ENCODE data around the gene ZNF618. TPM values are rescaled to one million over a fixed set of nuclear protein-coding genes. Genes with fewer than 3 reads are reported as not detected.

Gene ZNF618
- total RNA-seq, 2 experiments from 2014 or later, result 0.27 to 0.70 TPM

- Mint-ChIP-seq H3K27ac (no peak overlapping the region), H3K36me3 (no peaks in the 10 kb centered on the region), H3K4me3 (no peak overlapping the region), H3K9me3 (no peaks in the 10 kb centered on the region), H3K27me3 (no peaks in the 10 kb centered on the region), H3K4me1 (no peaks in the 10 kb centered on the region)
- no peak for DNase-seq
These were observed 177.3 kb downstream of the ZNF618 start for GRCh38 chr9:114053246-114054005.

DNA sequence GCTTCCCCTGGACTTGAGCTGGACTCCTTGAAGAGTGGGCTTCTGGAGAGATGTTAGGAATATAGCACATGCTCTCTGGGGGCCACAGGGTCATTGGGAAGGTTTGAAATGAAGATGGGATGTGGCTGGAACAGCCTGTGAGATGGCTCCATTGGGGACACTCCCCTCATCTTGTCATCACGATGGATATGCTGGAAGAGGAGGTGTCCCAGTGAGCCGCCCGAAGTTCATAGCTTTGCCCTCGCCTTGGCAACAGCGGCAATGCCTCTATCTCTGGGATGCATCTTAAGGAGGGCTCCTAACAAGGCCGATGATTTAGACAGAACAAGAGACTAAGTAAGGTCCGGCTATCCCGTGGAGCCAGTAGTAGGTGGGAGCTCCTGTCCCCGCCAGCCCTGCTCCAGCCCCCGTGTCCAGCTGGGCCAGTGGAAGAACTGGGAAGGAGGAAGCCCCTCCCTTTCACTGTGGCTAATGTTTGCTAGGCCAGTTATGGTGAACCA lies 178.1 kb downstream of the ZNF618 start:
- H3K36me3 Mint-ChIP-seq, result no peaks in the 10 kb centered on the region
- no peak overlapping the region for H3K4me3 Mint-ChIP-seq
- no peaks in the 10 kb centered on the region for H3K27me3 Mint-ChIP-seq
- no peak overlapping the region for H3K27ac Mint-ChIP-seq
- H3K9me3 Mint-ChIP-seq, result no peaks in the 10 kb centered on the region
- DNase-seq, result no peak
- no peaks in the 10 kb centered on the region for H3K4me1 Mint-ChIP-seq

DNA sequence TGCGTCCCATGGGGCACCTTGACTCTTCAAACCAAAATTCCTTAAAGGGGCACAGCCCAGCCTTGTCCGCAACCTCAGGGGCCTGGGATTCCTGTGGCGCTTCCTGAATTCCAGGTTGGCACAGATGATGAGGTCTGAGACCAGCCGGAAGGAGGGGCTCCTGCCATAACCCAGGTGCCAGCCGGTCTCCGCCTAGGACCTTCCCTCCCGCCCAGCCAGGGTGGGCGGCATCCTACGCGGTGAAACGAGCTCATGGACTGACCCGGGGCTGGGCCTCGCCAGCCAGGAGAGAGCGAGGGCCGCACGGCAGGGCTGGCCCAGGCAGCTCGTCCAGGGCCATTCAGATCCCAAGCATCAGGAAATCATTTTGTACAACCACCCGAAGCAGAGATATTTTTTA lies 179.0 kb downstream of the ZNF618 start:
- Mint-ChIP-seq H3K9me3 (no peaks in the 10 kb centered on the region), H3K27me3 (no peaks in the 10 kb centered on the region), H3K4me1 (no peaks in the 10 kb centered on the region), H3K36me3 (no peaks in the 10 kb centered on the region), H3K4me3 (no peak overlapping the region), H3K27ac (no peak overlapping the region)
- DNase-seq, result no peak

DNA sequence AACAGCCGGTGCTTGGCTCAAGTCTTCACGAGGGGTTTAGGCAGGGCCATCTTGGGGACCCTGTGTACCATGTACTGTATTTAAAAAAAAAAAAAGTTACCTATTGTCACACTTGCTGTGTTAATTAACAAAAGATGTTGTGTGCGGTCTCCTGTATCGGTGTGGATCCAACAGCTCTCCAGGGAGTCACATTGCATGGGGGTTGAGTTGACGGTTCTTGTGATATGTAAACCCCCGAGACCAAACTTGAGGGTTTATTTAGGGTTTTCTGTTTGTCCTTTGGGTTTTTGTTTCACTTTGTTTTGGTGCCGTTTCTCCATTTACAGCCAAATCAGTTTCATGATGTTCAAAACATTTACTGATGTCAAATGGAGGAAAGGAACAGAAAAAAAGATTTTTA lies 179.8 kb downstream of the ZNF618 start:
- H3K4me3 Mint-ChIP-seq, result no peak overlapping the region
- H3K4me1 Mint-ChIP-seq, result no peaks in the 10 kb centered on the region
- no peak for DNase-seq
- H3K9me3 Mint-ChIP-seq, result no peaks in the 10 kb centered on the region
- no peaks in the 10 kb centered on the region for H3K36me3 Mint-ChIP-seq
- no peak overlapping the region for H3K27ac Mint-ChIP-seq
- H3K27me3 Mint-ChIP-seq, result no peaks in the 10 kb centered on the region

GRCh38 chr9:114056527-114056926 lies 180.4 kb downstream of the ZNF618 start:
- no peak overlapping the region for H3K27ac Mint-ChIP-seq
- H3K9me3 Mint-ChIP-seq, result no peaks in the 10 kb centered on the region
- no peak for DNase-seq
- H3K4me1 Mint-ChIP-seq, result no peaks in the 10 kb centered on the region
- H3K36me3 Mint-ChIP-seq, result no peaks in the 10 kb centered on the region
- no peak overlapping the region for H3K4me3 Mint-ChIP-seq
- H3K27me3 Mint-ChIP-seq, result peaks cover under 1% of the 10 kb centered on the region

- Mint-ChIP-seq H3K4me1 (no peaks in the 10 kb centered on the region), H3K27me3 (peaks cover 8% of the 10 kb centered on the region), H3K36me3 (no peaks in the 10 kb centered on the region), H3K27ac (no peak overlapping the region), H3K4me3 (no peak overlapping the region), H3K9me3 (no peaks in the 10 kb centered on the region)
- DNase-seq, result no peak
These were observed 181.2 kb downstream of the ZNF618 start for GRCh38 chr9:114057161-114057885.

DNA sequence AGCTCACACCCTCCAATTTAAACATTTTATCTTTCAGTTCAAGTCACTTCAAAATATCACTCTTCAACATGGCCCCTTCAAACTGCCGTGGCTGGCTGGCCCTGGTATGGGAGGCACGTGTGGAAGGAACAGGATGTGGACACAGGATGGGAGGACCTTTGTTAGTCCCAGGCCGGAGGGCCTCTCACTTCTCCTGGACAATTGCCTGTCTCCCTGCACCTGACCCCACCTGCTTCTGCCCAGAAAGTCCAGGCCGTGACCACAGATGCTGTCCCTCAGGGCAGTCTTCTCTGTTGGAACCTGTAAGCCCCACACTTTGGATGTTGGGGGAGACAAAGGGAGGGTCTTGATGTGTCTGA lies 182.6 kb downstream of the ZNF618 start:
- H3K36me3 Mint-ChIP-seq, result no peaks in the 10 kb centered on the region
- H3K27ac Mint-ChIP-seq, result no peak overlapping the region
- DNase-seq, result no peak
- H3K9me3 Mint-ChIP-seq, result no peaks in the 10 kb centered on the region
- peaks cover 17% of the 10 kb centered on the region for H3K27me3 Mint-ChIP-seq
- no peak overlapping the region for H3K4me3 Mint-ChIP-seq
- no peaks in the 10 kb centered on the region for H3K4me1 Mint-ChIP-seq

GRCh38 chr9:114059047-114059803 lies 183.1 kb downstream of the ZNF618 start:
- Mint-ChIP-seq H3K4me3 (no peak overlapping the region), H3K27me3 (peaks cover 18% of the 10 kb centered on the region), H3K4me1 (no peaks in the 10 kb centered on the region), H3K36me3 (no peaks in the 10 kb centered on the region), H3K27ac (no peak overlapping the region), H3K9me3 (no peaks in the 10 kb centered on the region)
- no peak for DNase-seq

DNA sequence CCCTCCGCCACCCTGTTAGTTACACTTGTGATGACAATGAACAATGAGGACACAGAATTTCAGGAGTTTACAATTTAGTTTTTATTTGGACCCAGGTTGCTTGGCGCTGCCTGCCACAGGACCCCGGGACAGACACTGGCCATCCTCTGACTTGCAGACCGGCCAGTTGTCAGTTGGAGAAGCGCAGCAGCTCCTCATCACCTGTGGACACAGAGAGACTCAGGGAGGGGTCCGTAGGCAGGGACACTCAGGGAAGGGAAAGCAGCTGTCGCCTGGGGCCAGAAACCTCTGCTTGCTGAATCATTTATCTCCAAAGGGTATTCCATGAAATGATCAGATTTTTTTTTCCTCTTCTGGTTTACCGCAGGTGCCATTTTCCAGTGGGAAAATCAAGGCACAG lies 184.0 kb downstream of the ZNF618 start:
- Mint-ChIP-seq H3K9me3 (no peaks in the 10 kb centered on the region), H3K4me1 (no peaks in the 10 kb centered on the region), H3K36me3 (no peaks in the 10 kb centered on the region), H3K27me3 (peaks cover 18% of the 10 kb centered on the region), H3K4me3 (no peak overlapping the region), H3K27ac (no peak overlapping the region)
- no peak for DNase-seq

DNA sequence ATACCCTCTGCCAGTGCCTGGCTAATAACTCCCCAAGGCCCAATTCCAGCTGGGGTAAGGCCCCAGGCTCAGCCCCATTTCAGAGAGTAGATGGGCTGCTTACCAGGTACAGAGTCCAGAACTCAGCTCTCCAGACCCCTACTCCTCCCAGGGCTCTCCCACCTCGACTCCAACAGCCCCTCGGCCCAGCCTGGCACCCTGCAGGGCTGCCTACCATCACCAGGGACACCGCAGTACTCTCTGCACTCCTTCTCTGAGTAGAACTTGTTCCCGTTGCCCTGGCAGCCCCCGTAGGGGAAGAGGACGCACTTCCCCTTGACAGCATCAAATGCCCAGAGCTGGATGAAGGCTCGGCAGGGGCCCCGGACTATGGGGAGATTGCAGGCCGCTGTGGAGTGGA lies 184.6 kb downstream of the ZNF618 start:
- DNase-seq, result no peak
- Mint-ChIP-seq H3K4me1 (no peaks in the 10 kb centered on the region), H3K27me3 (peaks cover 18% of the 10 kb centered on the region), H3K27ac (no peak overlapping the region), H3K9me3 (no peaks in the 10 kb centered on the region), H3K4me3 (no peak overlapping the region), H3K36me3 (no peaks in the 10 kb centered on the region)

DNA sequence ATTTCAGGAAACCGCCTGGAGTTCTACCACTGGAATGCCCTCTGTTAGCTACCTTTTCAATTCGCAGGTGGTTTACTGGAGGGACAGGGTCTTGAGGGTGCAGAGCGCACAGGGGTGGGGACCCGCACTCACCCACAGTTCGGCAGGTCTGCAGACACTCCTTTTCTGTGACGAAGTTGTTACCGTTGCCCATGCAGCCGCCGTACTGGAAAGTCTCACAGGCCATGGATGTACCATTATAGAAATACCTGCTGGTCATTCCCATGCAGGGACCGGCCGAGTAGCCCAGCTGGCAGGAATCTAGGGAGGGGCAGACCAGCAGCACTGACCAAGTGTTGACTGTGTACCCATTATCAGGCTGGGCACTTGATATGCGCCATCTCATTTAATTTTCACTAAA lies 185.2 kb downstream of the ZNF618 start:
- H3K9me3 Mint-ChIP-seq, result no peaks in the 10 kb centered on the region
- H3K4me3 Mint-ChIP-seq, result no peak overlapping the region
- H3K36me3 Mint-ChIP-seq, result no peaks in the 10 kb centered on the region
- H3K4me1 Mint-ChIP-seq, result no peaks in the 10 kb centered on the region
- no peak for DNase-seq
- peaks cover 18% of the 10 kb centered on the region for H3K27me3 Mint-ChIP-seq
- H3K27ac Mint-ChIP-seq, result no peak overlapping the region

DNA sequence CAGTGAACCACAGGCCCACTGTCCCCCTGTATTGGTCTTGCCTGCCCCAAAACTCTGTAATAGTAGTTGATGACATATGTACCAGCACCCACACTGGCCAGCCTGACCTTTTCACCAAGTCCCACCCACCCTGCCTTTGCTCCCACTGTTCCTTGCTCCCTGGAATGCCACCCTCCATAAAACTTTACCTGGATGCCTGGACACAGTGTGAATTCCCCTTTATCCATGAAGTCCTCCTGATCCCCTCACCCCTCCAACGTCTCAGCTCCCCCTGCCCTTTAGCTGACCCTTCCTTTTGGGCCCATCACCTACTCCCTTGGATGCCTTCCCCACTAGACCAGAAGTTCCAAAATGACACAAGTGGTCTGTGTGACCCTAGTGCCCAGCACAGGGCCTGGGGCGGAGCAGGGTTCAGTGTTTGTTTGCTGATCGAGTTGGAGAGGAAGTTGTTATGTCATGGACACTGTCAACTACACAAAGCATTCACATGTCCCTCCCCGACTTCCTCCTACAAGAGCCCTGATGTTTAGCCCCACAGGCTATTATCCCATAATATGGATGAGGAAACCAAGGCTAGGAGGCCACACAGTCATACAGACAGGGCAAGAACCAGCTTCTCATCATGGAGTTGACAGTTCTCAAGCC lies 185.8 kb downstream of the ZNF618 start:
- Mint-ChIP-seq H3K4me1 (no peaks in the 10 kb centered on the region), H3K27me3 (peaks cover 18% of the 10 kb centered on the region), H3K36me3 (no peaks in the 10 kb centered on the region), H3K4me3 (no peak overlapping the region), H3K27ac (no peak overlapping the region), H3K9me3 (no peaks in the 10 kb centered on the region)
- no peak for DNase-seq

- no peak for DNase-seq
- H3K4me3 Mint-ChIP-seq, result no peak overlapping the region
- H3K27me3 Mint-ChIP-seq, result peaks cover 21% of the 10 kb centered on the region
- H3K4me1 Mint-ChIP-seq, result no peaks in the 10 kb centered on the region
- H3K27ac Mint-ChIP-seq, result no peak overlapping the region
- H3K9me3 Mint-ChIP-seq, result no peaks in the 10 kb centered on the region
- H3K36me3 Mint-ChIP-seq, result no peaks in the 10 kb centered on the region
These were observed 189.2 kb downstream of the ZNF618 start for GRCh38 chr9:114065304-114065703.

- Mint-ChIP-seq H3K9me3 (no peaks in the 10 kb centered on the region), H3K27ac (no peak overlapping the region), H3K27me3 (peaks cover 4% of the 10 kb centered on the region), H3K36me3 (no peaks in the 10 kb centered on the region), H3K4me1 (no peaks in the 10 kb centered on the region), H3K4me3 (no peak overlapping the region)
- no peak for DNase-seq
These were observed 193.5 kb downstream of the ZNF618 start for GRCh38 chr9:114069476-114070187.
